H1 (cell line): ENCODE data around the gene UBE2J1.

Experiments used
- CBX5 ChIP-seq: fragments of 300-800, 300-1000 bp; sonication (generic); IDR thresholded peaks from 2 replicates; pipeline ENCODE4 v1.7.1; 2016; ENCODE audit warnings: antibody characterized with exemption, low read length, low read depth
- CREB1 ChIP-seq: IDR thresholded peaks from 2 replicates; pipeline ENCODE4 v1.6.1; 2012; ENCODE audit warnings: inconsistent platforms
- EZH2 ChIP-seq: fragments of 200-600 bp; sonication (generic); IDR thresholded peaks from 2 replicates; pipeline ENCODE4 v1.7.1; 2012; ENCODE audit warnings: low read depth, mild to moderate bottlenecking, moderate library complexity, low read length, inconsistent platforms; ENCODE audit not compliant: severe bottlenecking
- GTF2F1 ChIP-seq: IDR thresholded peaks from 2 replicates; pipeline ENCODE4 v1.6.1; 2012; ENCODE audit warnings: low read depth, low read length, improper control_type of control experiment, borderline replicate concordance
- JUND ChIP-seq: IDR thresholded peaks from 2 replicates; pipeline ENCODE4 v1.6.1; 2011; ENCODE audit warnings: mild to moderate bottlenecking, improper control_type of control experiment, low read length
- KDM1A ChIP-seq: fragments of 200-600, 300-600 bp; sonication (generic); IDR thresholded peaks from 2 replicates; pipeline ENCODE4 v1.7.1; 2016; ENCODE audit warnings: mild to moderate bottlenecking, low read length, borderline replicate concordance
- POLR2A ChIP-seq, 2 experiments: IDR thresholded peaks; 1 replicate in 1 of 2; 2 replicates in 1 of 2; pipeline ENCODE4 v1.6.1; 2011; ENCODE audit warnings: low read depth in 2 of 2, low read length in 2 of 2, mild to moderate bottlenecking in 2 of 2; ENCODE audit errors: control extremely low read depth in 1 of 2
- POLR2AphosphoS5 ChIP-seq: IDR thresholded peaks from 2 replicates; pipeline ENCODE4 v1.6.1; 2011; ENCODE audit warnings: low read depth, low read length
- RAD21 ChIP-seq, 2 experiments: IDR thresholded peaks in 1 of 2; conservative IDR thresholded peaks in 1 of 2; 2 replicates each; pipeline ENCODE4 v1.6.1; 2011; ENCODE audit warnings: low read depth in 2 of 2, low read length in 2 of 2, improper control_type of control experiment in 1 of 2, inconsistent platforms in 1 of 2, mild to moderate bottlenecking in 1 of 2, moderate library complexity in 1 of 2
- SP1 ChIP-seq: IDR thresholded peaks from 2 replicates; pipeline ENCODE4 v1.6.1; 2011; ENCODE audit warnings: low read depth, low read length
- TF ChIP-seq, protein P1 (sequence below): IDR thresholded peaks from 2 replicates; pipeline ENCODE4 v1.6.1; 2012; ENCODE audit warnings: inconsistent platforms
- TF ChIP-seq, protein P2 (sequence below), 3 experiments: IDR thresholded peaks; 1 replicate in 2 of 3; 2 replicates in 1 of 3; pipeline versions ENCODE4 v1.5.1 to v1.6.1; 2011; ENCODE audit warnings: low read length in 3 of 3, mild to moderate bottlenecking in 3 of 3, inconsistent platforms in 2 of 3, low read depth in 1 of 3, moderate library complexity in 1 of 3; ENCODE audit not compliant: insufficient read depth in 1 of 3; ENCODE audit errors: control extremely low read depth in 1 of 3
- TF ChIP-seq, protein P3 (sequence below): IDR thresholded peaks from 2 replicates; pipeline ENCODE4 v1.6.1; 2011; ENCODE audit warnings: low read depth, mild to moderate bottlenecking, low read length; ENCODE audit not compliant: insufficient read depth

DNA sequence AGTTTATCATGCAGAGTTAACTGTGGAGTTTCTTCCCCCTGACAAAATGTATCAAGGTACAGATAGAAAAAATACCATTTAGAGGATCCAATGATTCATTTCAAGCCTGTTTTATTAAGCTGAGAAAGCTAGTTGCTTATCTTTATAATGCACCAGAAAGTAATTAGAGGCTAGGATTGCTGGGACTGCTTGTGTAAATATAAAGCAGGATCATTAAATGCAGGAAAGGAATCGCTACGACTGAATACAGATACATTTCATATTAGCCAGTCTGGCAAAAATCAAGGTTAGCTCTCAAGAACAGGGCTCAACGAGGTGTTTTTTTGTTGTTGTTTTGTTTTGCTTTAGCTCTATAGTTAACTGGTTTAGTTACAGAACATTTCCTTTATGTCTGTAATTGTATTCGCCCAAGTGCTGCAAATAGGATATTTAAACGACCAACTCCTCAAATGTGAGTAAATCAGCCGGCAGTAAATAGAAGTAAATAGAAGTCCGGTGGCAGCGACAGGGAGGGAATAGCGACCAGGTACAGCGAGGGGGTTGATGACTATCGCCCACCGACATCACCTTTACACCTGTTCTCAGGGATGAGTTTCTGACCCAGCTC lies 748 bp downstream of the UBE2J1 start:
- TF ChIP-seq, protein P1, sequence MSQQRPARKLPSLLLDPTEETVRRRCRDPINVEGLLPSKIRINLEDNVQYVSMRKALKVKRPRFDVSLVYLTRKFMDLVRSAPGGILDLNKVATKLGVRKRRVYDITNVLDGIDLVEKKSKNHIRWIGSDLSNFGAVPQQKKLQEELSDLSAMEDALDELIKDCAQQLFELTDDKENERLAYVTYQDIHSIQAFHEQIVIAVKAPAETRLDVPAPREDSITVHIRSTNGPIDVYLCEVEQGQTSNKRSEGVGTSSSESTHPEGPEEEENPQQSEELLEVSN, result no peak
- TF ChIP-seq POLR2A (IDR thresholded peaks at IDR 0.05; ENCODE audit: control extremely low read depth in 1 of 2, low read depth in 2 of 2, low read length in 2 of 2) (no peak), SP1 (no peak), RAD21 (IDR thresholded peaks at IDR 0.05 in 1 of 2, conservative IDR thresholded peaks at IDR 0.05 in 1 of 2; ENCODE audit: low read depth in 2 of 2, low read length in 2 of 2) (no peak), JUND (no peak), EZH2 (no peak), CREB1 (no peak), CBX5 (no peak), GTF2F1 (no peak), POLR2AphosphoS5 (no peak), KDM1A (no peak)
- TF ChIP-seq, protein P2, sequence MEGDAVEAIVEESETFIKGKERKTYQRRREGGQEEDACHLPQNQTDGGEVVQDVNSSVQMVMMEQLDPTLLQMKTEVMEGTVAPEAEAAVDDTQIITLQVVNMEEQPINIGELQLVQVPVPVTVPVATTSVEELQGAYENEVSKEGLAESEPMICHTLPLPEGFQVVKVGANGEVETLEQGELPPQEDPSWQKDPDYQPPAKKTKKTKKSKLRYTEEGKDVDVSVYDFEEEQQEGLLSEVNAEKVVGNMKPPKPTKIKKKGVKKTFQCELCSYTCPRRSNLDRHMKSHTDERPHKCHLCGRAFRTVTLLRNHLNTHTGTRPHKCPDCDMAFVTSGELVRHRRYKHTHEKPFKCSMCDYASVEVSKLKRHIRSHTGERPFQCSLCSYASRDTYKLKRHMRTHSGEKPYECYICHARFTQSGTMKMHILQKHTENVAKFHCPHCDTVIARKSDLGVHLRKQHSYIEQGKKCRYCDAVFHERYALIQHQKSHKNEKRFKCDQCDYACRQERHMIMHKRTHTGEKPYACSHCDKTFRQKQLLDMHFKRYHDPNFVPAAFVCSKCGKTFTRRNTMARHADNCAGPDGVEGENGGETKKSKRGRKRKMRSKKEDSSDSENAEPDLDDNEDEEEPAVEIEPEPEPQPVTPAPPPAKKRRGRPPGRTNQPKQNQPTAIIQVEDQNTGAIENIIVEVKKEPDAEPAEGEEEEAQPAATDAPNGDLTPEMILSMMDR (IDR thresholded peaks at IDR 0.05; ENCODE audit: control extremely low read depth in 1 of 3, insufficient read depth in 1 of 3, low read depth in 1 of 3, low read length in 3 of 3), result no peak
- TF ChIP-seq, protein P3, sequence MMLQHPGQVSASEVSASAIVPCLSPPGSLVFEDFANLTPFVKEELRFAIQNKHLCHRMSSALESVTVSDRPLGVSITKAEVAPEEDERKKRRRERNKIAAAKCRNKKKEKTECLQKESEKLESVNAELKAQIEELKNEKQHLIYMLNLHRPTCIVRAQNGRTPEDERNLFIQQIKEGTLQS, result no peak
